ENCODE measurements around the gene CLEC3B. TPM values are rescaled to one million over a fixed set of nuclear protein-coding genes. Genes with fewer than 3 reads are reported as not detected.
"Not testable (repeated sequence)": the region's sequence is repeated elsewhere in the genome, so short reads cannot be mapped to it uniquely, and the experiment has no call there.

CLEC3B gene
- total RNA-seq, 1 donor from 2014 or later = 0.20 TPM

GRCh38 chr3:45035441-45036301 lies 9.6 kb downstream of the CLEC3B start:
- peak in 1 of 2 donors; percentile 35 for DNase-seq (ENCODE audit: low read depth in 2 of 2)

DNA sequence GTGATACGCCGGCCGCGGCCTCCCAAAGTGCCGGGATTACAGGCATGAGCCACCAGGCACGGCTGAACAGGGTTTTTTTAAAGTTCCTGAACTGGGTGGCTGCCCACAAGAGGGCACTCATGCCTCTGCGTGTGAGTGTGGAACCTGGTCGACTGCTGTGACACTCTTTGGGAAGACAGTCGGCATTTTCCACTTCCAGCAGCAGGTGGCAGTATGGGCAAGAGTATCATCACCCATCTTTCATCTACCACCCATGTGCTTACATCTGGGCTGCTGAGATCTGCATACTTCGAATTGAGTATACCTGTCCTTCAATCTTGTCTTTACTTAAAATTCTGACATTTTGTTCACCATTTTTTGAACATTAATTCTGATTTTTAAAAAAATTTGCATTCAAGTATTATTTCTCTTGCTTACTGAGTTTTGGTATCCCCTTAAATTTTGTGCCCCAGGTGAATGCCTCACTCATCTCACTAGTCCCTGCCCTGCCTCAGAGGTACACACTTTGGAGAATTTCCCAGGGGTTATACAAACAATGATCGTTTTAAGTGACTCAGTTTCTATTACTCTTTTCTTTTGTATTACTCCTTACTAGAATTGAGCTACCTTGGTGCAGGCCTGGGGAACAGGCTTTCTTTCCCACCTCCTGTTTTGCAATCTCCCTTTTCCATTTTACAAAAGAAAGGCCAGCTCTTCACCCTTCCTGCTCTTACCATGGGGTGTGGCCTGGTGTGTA lies 11.8 kb downstream of the CLEC3B start:
- peak; percentile 94 to 95 for DNase-seq (ENCODE audit: low read depth in 2 of 2)

DNA sequence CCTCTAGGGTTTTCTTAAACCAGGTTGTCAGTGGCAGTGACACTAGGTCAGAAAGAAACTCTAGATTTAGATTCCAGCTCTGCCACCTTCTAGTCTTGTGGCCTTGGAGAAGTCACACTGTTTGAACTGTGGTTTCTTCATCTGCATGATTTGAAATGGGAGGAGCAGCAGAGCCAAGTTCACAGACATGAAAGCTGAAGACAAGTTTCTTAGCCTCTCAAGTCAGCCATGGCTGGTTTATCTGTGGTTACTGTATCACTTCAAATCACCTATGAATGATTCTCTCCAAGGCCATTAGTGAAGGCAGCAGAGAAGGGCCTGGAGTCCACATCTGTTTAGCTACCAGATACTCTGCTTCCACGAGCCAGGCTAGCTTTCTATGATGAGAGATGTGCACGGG lies 15.6 kb downstream of the CLEC3B start:
- DNase-seq (ENCODE audit: low read depth in 2 of 2) = no peak

DNA sequence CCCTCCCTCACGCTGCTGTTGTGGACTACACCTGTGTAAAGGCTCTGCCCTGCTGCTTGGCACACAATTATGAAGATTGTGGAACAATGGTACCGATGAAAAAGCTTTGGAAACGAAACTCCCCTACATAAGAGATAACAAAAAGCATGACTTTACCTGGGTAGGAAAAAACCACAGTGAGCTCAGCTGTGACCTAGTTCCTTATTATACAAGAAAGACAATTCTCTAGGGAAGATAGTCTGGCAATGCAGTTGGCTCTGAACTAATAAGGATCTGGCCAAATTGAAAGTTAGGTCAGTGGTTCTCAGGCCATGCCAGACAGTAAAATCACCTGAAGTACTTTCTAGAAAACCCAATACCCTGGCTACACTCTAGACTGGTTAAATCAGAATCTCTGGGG lies 16.1 kb downstream of the CLEC3B start:
- DNase-seq (ENCODE audit: low read depth in 2 of 2) = no peak

GRCh38 chr3:45043728-45044299 lies 17.7 kb downstream of the CLEC3B start:
- peak in 1 of 2 donors; percentile 73 for DNase-seq (ENCODE audit: low read depth in 2 of 2)

DNA sequence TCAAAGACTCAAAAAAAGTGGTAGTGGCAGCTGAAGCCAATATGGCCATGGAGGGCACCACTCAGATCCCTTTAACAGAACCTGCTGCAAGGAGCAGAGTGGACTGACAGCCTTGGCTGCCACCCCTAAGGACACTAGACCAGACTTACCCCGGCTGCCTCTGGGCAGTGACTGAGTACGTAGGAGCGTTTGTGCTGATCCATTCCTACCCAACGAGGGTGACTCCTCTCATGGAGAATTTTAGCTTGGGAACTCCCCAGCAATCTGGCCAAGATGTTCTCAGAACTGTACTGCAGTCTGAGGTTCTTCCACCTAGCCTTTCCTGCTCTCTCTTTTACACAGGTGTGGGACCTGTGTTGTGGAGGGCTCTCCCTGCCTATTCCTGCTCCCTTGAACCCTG lies 22.1 kb downstream of the CLEC3B start:
- DNase-seq (ENCODE audit: low read depth in 2 of 2) = no peak

GRCh38 chr3:45049807-45050206 lies 23.7 kb downstream of the CLEC3B start:
- DNase-seq (ENCODE audit: low read depth in 2 of 2) = no peak

GRCh38 chr3:45051685-45052084 lies 25.6 kb downstream of the CLEC3B start:
- no peak for DNase-seq (ENCODE audit: low read depth in 2 of 2)

- DNase-seq (ENCODE audit: low read depth in 2 of 2) = not testable (repeated sequence)
Observed at GRCh38 chr3:45053805-45054195, 27.7 kb downstream of the CLEC3B start.

DNA sequence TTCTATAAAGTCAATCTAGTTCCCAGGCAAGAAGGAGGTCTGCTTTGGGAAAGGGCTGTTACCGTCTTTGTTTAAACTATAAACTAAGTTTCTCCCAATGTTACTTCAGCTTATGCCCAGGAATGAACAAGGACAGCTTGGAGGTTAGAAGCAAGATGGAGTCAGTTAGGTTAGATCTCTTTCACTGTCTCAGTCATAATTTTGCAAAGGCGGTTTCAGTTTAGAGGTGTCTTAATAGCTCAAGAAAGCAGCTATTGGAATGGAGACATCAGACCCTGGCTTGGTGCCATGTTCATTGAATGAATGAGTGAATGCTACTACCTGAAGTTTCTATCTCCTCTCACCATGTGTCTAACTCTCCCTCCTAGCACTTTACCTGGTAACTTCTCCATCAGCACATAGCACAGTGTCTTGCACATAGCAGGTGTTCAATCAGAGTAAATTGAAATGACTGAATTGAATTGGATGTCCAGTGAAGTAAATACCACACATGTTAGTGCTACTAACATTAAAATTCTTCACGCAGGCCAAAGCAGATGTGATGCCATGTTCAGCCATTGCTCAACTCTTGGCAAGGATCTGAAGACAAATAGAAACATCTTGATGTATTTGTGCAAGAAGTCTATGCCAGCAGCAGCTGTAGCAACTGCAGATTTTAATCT lies 28.2 kb downstream of the CLEC3B start:
- no peak for DNase-seq (ENCODE audit: low read depth in 2 of 2)

- DNase-seq (ENCODE audit: low read depth in 2 of 2) = peak in 1 of 2 donors; percentile 59
Observed at GRCh38 chr3:45055032-45055410, 28.9 kb downstream of the CLEC3B start.

GRCh38 chr3:45055411-45056143 lies 29.5 kb downstream of the CLEC3B start:
- peak in 1 of 2 donors; percentile 32 for DNase-seq (ENCODE audit: low read depth in 2 of 2)

- peak in 1 of 2 donors; percentile 16 for DNase-seq (ENCODE audit: low read depth in 2 of 2)
Observed at GRCh38 chr3:45056608-45057301, 30.7 kb downstream of the CLEC3B start.

DNA sequence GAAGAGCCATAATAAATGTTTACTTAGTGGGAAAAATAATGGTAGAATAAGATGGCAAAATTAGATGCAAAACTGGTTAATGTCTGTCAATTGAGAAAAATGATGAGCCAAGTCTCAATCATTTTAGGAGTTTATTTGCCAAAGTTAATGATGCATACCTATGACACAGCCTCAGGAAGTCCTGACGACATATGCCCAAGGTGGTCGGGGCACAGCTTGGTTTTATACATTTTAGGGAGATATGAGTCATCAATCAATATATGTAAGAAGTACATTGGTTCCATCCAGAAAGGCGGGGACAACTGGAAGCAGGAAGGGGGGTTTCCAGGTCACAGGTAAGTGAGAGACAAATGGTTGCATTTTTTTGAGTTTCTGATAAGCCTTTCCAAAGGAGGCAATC lies 31.5 kb downstream of the CLEC3B start:
- DNase-seq (ENCODE audit: low read depth in 2 of 2) = no peak

- DNase-seq (ENCODE audit: low read depth in 2 of 2) = no peak
Observed at GRCh38 chr3:45059132-45059531, 33.0 kb downstream of the CLEC3B start.

GRCh38 chr3:45060165-45060892 lies 34.2 kb downstream of the CLEC3B start:
- no peak for DNase-seq (ENCODE audit: low read depth in 2 of 2)

GRCh38 chr3:45062697-45063070 lies 36.6 kb downstream of the CLEC3B start:
- no peak for DNase-seq (ENCODE audit: low read depth in 2 of 2)

DNA sequence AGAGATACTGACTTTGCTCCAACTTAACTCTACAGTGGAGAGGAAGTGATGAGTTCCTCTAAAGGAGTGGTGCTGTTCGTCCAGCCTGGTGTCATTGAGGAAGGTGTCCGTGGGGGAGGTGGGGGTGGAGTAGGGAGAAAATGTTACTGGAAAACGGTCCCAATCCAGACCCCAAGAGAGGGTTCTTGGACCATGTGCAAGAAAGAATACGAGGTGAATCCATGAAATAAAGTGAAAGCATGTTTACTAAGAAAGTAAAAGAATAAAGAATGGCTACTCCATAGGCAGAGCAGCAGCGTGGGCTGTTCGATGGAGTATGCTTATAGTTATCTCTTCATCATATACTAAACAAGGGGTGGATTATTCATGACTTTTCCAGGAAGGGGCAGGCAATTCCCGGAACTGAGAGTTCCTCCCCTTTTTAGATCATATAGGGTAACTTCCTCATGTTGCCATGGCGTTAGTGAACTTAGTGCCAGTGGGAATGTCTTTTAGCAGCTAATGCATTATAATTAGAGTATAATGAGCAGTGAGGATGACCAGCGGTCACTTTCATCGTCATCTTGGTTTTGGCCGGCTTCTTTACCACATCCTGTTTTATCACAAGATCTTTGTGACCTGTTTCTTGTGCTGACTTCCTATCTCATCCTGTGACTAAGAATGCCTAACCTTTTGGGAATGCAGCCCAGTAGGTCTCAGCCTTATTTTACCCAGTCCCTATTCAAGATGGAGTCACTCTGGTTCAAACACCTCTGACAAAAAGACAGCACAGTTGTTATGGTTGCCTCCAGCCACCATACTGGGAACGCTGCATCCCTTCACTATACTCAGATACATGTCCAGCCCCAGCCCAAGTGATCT lies 38.6 kb downstream of the CLEC3B start:
- DNase-seq (ENCODE audit: low read depth in 2 of 2) = peak; percentile 46 to 93

- peak in 1 of 2 donors; percentile 7 for DNase-seq (ENCODE audit: low read depth in 2 of 2)
Observed at GRCh38 chr3:45065373-45065720, 39.2 kb downstream of the CLEC3B start.
